Measurements from ENCODE around the gene FUOM.
"Not testable (repeated sequence)": the region's sequence is repeated elsewhere in the genome, so short reads cannot be mapped to it uniquely, and the experiment has no call there.

Gene FUOM

DNA sequence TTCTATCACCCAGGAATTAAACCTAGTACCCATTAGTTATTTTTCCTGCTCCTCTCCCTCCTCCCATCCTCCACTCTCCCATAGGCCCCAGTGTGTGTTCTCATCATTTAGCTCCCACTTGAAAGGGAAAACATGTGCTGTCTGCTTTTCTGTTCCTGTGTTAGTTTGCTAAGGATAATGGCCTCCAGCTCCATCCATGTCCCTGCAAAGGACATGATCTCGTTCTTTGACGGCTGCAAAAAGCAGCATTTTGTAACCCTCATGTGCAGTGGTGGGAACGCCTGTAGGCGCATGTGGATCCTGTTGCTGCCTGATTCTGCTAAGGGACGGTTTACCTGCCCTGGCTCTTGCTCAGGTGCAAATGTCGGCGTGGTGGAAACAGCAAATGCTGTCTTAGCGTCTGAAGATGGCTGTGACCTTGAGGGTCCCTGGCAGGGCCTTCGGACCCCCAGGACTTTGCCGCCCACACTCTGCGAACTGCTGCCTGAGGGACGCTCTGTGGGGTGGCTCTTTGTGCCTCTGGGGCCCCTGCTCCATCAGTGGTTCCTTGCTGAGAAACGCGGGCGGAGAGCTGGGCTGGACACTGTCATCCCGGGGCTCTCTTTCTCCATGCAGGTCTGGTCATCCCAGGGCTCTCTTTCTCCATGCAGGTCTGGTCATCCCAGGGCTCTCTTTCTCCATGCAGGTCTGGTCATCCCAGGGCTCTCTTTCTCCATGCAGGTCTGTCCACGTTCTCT lies 30.6 kb upstream of the FUOM start:
- DNase-seq, result no peak

DNA sequence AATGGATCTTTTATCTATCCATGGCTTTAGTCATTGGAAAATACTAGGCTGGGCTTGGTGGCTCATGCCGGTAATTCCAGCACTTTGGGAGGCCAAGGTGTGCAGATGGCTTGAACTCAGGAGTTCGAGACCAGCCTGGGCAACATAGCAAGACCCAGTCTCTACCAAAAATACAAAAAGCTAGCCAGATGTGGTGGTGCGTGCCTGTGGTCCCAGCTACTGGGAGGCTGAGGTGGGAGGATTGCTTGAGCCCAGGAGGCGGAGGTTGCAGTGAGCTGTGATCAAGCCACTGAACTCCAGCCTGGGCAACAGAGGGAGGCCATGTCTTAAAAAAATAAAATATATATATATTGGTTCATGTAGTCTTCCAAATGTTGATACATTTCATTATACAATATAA lies 29.1 kb upstream of the FUOM start:
- not testable (repeated sequence) for DNase-seq

- no peak for DNase-seq
These were observed 27.4 kb upstream of the FUOM start for GRCh38 chr10:133385214-133385613.

- DNase-seq, result no peak
These were observed 26.3 kb upstream of the FUOM start for GRCh38 chr10:133384071-133384470.

GRCh38 chr10:133383551-133383950 lies 25.7 kb upstream of the FUOM start:
- DNase-seq, result no peak

DNA sequence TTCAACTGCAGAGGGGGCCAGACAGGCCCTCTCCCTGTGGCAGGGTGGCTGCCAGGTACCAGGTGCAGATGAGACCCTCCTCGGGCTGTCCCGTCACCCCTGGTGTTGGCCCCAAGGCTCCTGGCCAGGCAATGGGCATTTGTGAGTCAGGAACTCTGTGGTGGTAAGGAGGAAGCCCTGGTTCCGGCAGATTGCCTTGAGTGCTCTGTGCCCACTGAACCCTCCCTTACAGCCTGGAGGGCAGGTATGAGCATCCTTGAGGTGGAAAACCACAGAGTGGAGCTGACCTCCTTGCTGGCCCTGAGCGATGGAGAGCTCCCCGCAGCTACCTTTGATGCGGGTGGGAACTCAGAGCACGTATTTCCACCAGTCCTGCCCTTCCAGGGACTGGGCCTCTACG lies 23.2 kb upstream of the FUOM start:
- no peak for DNase-seq

GRCh38 chr10:133379801-133380666 lies 22.2 kb upstream of the FUOM start:
- no peak for DNase-seq

GRCh38 chr10:133379152-133379800 lies 21.5 kb upstream of the FUOM start, which contains the start of gene PAOX:
Gene PAOX, plus strand, starts transcription at chr10:133379262. Its CDS starts 55 bp downstream, at chr10:133379317.
- no peak for DNase-seq

DNA sequence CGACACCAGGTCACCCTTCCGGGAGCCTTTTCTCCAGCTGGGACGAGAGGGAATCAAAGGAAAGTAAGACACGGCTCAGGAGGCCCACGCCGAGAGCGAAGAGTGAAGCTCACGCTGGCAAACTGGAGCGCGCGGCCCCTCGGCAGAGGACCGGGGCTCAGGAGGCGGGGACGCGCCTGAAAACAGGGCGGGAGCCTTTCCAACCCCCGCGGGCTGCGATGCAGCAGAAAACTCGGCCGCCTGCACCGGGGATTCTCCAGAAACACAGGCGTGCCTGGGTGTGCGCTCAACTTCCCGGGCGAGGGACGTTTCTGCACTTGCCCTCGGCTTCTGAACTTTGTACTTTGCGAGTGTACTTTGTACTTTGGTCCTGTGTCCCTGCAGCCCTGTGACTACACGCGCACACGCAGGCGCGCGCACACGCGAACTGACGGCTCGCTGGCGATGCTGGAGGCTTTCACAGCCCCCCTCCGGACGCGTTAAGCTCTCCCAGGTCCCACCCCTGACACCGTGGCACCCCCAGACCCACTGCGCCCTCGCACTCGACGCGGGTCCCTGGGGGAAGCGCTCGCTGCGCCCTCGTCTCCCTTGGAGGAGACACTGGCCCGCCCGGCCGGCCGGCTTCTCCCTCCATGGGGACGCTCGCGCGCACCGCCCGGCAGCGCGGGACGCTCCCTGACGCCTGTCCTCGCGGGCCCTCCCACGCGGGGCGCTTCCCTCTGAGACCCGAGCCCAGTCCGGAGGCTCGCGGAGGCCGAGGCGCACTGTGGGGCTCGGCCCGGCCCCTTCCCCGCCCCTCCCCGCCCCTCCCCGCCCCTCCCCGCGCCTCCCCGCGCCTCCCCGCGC lies 20.7 kb upstream of the FUOM start:
- no peak for DNase-seq

- no peak for DNase-seq
These were observed 20.0 kb upstream of the FUOM start for GRCh38 chr10:133377818-133378250.

DNA sequence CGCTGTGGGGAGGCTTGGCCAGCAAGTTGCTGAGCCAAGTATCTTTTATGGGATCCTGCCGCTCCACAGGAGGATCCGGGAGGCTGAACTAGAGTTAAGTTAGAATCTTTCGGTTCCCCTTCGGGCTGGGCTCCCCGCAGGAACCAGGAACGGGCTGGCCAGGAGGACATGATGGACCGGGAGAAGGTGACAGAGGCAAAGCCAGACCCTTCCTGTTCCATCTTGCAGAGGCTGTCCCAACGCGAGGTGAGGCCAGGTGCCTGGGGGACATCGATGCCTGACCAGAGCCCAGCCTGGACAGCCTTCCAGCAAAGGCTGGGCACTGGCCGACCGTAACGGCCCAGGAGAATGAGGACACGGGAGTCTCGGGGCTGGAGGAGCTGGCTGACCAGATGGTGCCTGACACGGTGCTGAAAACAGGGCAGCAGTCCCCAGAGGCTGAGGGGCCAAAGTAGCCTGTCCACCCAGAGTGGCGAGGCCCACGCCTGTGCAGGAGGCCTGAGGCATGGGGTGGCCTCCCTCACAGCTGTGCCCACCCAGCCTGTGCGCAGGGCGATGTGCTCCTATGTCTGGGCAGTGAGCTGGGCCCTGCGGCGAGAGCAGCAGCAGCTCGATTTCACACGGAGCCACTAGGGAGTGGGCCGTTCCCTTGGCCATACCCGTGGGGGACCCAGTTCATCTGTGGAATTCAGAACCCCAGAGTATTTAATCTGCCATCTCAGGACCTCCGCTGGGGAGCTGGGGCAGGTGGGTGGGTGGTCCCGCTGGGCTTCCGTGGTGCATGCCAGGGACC lies 19.4 kb upstream of the FUOM start:
- DNase-seq, result no peak

DNA sequence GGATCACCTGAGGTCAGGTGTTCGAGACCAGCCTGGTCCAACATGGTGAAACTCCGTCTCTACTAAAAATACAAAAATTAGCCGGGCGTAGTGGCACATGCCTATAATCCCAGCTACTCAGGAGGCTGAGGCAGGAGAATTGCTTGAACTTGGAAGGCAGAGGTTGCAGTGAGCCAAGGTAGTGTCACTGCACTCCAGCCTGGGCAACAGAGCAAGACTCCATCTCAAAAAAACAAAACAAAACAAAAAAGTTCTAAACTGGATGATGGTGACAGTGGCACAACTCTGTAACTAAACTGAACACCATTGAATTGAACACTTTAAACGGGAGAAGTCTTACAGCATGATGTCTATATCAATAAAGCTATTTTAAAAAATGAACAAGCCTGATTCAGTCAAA lies 18.4 kb upstream of the FUOM start:
- DNase-seq, result not testable (repeated sequence)

- DNase-seq, result no peak
These were observed 17.7 kb upstream of the FUOM start for GRCh38 chr10:133375357-133376115.

- peak; percentile 60 for DNase-seq
These were observed 15.6 kb upstream of the FUOM start, which contains the start of gene ECHS1 for GRCh38 chr10:133373174-133374090. Gene ECHS1, minus strand, starts transcription at chr10:133373354. Its CDS starts 21 bp downstream, at chr10:133373333.

GRCh38 chr10:133372507-133372906 lies 14.7 kb upstream of the FUOM start:
- no peak for DNase-seq

GRCh38 chr10:133370030-133370786 lies 12.4 kb upstream of the FUOM start:
- no peak for DNase-seq

DNA sequence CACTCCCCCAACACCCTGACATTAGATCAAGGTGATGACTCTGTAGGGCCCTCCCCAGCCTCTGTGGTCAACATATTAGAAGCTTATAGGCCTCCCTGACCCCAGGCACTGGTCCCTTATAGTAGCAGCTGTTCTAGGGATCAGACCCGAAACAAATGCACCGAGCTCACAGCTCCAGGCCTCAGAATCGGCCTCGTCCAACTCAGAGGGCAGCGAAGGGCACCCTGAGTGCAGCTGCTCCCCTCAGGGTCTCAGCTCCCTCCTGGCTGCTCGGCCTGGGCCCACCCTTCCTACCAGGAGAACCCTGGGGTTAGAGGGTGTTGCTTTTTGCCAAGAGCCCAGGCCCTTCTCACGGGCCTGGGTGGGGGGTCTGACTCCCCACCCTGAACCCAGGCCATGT lies 10.3 kb upstream of the FUOM start:
- DNase-seq, result no peak

DNA sequence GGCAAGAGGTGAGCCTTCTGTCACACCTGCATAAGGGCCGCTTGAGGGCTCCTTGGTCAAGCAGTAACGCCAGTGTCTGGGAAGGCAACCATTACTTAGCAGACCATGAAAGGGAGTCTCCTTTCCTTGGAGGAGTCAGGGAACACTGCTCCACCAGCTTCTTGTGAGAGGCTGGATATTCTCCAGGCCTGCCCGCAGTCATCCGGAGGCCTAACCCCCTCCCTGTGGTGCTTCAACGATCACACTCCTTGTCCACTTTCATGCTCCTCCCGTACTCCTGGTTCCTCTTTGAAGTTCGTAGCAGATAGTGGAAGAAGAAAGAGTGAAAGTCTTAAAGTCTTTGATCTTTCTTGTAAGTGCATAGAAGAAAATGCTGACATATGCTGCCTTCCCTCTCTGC lies 9.6 kb upstream of the FUOM start:
- not testable (repeated sequence) for DNase-seq

DNA sequence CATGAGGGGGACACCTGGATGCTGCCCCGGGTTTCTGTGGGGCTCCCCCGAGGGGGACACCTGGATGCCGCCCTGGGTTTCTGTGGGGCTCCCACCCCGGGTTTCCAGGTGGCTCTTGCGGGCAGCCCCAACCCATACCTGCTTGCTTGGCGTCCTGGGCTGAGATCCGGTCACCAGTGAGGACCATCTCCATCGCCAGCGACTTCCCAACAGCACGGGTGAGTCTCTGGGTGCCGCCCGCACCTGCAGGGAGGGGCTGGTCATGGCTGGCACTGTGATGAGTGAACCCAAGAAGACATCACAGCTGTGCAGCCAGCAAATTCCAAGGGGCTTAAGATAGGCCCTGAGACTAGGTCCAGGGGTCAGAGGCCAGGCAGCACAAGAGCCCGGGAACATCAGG lies 8.9 kb upstream of the FUOM start:
- no peak for DNase-seq
